GM21529 (cell line): ENCODE measurements around the gene CHMP5.

Source experiments
- ATAC-seq: cut with Tn5 transposase; IDR thresholded peaks from one replicate; pipeline ENCODE4 v1.9.1; 2021; ENCODE audit not compliant: unreplicated experiment

The CHMP5 gene

GRCh38 chr9:33242609-33243134 lies 22.2 kb upstream of the CHMP5 start:
- no peak for ATAC-seq

- no peak for ATAC-seq
These were observed 20.6 kb upstream of the CHMP5 start for GRCh38 chr9:33244137-33244784.

DNA sequence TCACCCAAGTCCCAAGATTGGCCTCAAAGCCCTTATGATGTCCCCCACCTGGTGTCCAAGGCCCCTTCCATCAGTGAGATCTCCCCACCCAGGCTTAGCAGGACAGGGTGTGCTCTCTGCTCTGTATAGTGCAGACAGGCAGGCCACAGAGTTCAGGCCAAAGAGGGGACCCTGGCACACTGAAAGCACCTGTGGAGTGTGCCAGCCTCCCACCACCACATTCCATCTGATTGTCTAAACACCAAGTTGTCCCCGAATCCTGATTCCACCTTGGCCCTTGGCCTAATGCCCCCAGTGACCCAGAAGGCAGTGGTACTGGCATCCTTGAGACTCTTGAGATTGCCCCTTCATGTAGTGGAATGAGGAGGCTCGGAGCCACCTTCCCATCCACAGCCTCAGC lies 19.5 kb upstream of the CHMP5 start:
- no peak for ATAC-seq

- ATAC-seq, result no peak
These were observed 18.5 kb upstream of the CHMP5 start for GRCh38 chr9:33246269-33246860.

- peak; percentile 6 for ATAC-seq
These were observed 16.2 kb upstream of the CHMP5 start for GRCh38 chr9:33248606-33249005.

DNA sequence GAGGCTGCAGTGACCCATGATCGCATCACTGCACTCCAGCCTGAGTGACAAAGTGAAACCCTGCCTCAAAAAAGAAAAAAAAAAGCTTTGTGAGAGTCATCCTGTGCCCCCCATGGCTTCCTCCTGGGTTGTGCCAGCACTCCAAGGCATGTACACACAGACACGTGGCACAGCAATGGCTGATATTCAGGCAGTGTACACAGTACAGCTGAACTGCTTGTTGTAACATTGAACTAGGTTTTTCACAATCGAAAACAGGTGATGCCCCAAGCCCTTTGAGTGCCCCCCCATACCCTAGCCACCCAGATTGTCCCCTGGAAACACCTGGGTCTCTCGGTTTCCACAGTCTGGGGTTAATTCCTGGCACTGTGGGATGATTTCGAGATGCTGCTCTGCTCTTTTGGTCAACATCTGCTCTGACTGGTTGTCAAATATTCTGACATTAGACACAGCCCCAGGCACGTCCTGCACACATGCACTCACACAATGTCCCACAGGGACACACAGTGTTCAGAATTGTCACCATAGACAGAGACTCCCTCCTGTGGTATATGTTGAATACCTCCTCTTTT lies 15.7 kb upstream of the CHMP5 start:
- ATAC-seq, result peak; percentile 57

GRCh38 chr9:33249983-33250382 lies 14.9 kb upstream of the CHMP5 start:
- no peak for ATAC-seq

- ATAC-seq, result no peak
These were observed 14.3 kb upstream of the CHMP5 start for GRCh38 chr9:33250458-33250995.

- ATAC-seq, result no peak
These were observed 10.6 kb upstream of the CHMP5 start for GRCh38 chr9:33254211-33254610.

- no peak for ATAC-seq
These were observed 9.8 kb upstream of the CHMP5 start for GRCh38 chr9:33255014-33255413.

GRCh38 chr9:33255471-33255870 lies 9.4 kb upstream of the CHMP5 start:
- ATAC-seq, result no peak

GRCh38 chr9:33256236-33256635 lies 8.6 kb upstream of the CHMP5 start:
- no peak for ATAC-seq

DNA sequence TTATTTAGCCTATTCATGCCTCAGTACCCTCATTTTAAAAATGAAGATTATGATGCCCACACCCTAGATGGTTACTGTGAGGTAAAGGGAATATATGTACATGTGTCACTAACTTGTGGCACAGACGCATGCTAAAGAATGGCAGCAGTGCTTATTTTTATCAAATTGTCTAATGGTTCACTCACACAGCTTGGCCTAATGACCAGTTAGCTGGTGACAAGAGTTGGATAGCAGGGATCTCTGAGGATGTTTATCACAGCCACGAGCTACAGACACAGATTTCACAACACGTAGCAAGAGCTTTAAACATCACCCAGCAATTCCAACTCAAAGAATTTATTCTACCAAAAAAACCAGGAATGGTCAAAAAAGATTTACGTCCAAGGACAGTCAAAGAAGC lies 7.6 kb upstream of the CHMP5 start:
- no peak for ATAC-seq

GRCh38 chr9:33260372-33260771 lies 4.5 kb upstream of the CHMP5 start:
- no peak for ATAC-seq

GRCh38 chr9:33263131-33264002 lies 1.5 kb upstream of the CHMP5 start:
- ATAC-seq, result no peak

DNA sequence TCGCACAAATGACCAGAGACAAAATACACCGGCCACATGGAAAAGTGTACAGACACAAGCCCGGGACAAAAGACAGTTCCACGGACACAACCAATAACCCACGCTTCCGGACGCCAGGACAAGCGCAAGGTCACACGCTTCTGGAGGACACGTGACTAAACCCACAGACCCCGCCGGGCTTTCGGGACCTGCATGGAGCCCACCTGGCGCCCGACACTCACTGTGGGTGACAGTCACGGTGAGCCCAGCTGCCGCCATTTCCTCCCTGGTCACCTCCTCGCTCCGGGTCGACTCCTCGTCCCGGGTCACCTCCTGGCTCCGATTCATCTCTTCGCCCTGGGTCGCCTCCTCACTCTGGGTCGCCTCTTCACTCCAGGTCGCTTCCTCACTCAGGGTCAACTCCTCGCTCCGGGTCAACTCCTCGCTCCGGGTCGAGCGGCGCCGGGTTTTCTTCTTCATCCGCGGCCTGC lies 811 bp upstream of the CHMP5 start:
- peak; percentile 36 for ATAC-seq

- ATAC-seq, result no peak
These were observed 489 bp downstream of the CHMP5 start for GRCh38 chr9:33265211-33265865.

DNA sequence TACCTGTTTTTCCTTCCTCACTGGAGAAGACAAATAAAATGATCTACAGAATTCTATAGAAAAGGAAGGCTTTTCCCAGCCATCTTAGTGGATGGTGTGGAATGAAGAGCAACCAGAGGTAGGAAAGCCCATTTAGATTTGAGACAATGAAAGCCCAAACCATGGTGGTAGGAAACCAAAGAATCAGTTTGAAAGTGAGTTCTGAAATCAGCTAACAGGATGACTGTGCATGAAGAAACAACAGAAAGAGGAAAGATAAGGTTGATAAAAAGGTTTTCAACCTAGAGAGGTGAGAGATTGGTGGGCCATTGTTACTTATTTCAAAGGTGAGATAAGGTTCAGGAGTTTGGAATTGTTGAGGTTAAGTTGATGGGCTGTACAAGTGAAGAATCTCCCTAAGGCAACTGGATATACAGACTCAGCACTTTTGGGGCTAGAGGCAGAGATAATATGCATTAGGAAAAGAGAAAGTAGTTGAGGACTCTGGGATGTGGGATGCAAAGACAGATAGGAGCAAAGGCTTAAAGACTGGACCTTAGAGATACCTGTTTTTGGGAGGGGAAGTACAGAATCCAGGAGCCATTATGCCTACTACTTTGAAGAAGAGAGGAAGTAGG lies 2.4 kb downstream of the CHMP5 start:
- ATAC-seq, result no peak

- no peak for ATAC-seq
These were observed 5.3 kb downstream of the CHMP5 start for GRCh38 chr9:33270146-33270545.

GRCh38 chr9:33272061-33272460 lies 7.2 kb downstream of the CHMP5 start:
- no peak for ATAC-seq
